Breast epithelium (tissue), 4 donors: ENCODE data around the gene ZCCHC12. TPM values are rescaled to one million over a fixed set of nuclear protein-coding genes. Genes with fewer than 3 reads are reported as not detected.
A peak's percentile ranks its signal among the peaks of the same experiment; 100 is the strongest.
"Not testable (repeated sequence)": the region's sequence is repeated elsewhere in the genome, so short reads cannot be mapped to it uniquely, and the experiment has no call there.

ENCODE experiments used
- DNase-seq, 2 donors: peaks; one replicate each; pipeline ENCODE4 v3.0.0-alpha.2; 2019; ENCODE audit warnings: low spot score in 2 of 2
- H3K27ac ChIP-seq, 2 donors: fragments of 200-600 bp; sonication (generic) in 1 of 2; one replicate each; pipeline ENCODE4 v1.5.1; 2016 to 2019; ENCODE audit warnings: mild to moderate bottlenecking in 1 of 2
- H3K27me3 ChIP-seq, 2 donors: fragments of 200-600 bp; sonication (generic) in 1 of 2; one replicate each; pipeline versions ENCODE4 v1.5.1 to v1.6.0; 2017 to 2019; ENCODE audit warnings: control low read depth in 1 of 2, mild to moderate bottlenecking in 1 of 2
- H3K36me3 ChIP-seq: fragments of 200-600 bp; one replicate; pipeline ENCODE4 v1.5.1; 2019
- H3K4me1 ChIP-seq, 2 donors: fragments of 200-600 bp; sonication (generic); one replicate each; pipeline ENCODE4 v1.5.1; 2016 to 2019; ENCODE audit warnings: control low read depth in 1 of 2
- H3K4me3 ChIP-seq, 3 donors: fragments of 200-600 bp; sonication (generic); 1 replicate in 2 of 3; 2 replicates in 1 of 3; pipeline ENCODE4 v1.5.1; 2016 to 2019; ENCODE audit warnings: mild to moderate bottlenecking in 3 of 3, moderate library complexity in 2 of 3
- H3K9me3 ChIP-seq, 2 donors: fragments of 200-600 bp; sonication (generic) in 1 of 2; one replicate each; pipeline ENCODE4 v1.5.1; 2016 to 2019; ENCODE audit warnings: control low read depth in 1 of 2
- CTCF ChIP-seq, 3 donors: fragments of 450-650 bp; IDR thresholded peaks; one replicate each; pipeline ENCODE4 v1.5.1; 2016 to 2017; ENCODE audit warnings: antibody characterized with exemption in 3 of 3, mild to moderate bottlenecking in 3 of 3, moderate library complexity in 3 of 3
- POLR2A ChIP-seq: fragments of 450-650 bp; IDR thresholded peaks from one replicate; pipeline ENCODE4 v1.6.1; 2016; ENCODE audit warnings: antibody characterized with exemption, mild to moderate bottlenecking, moderate library complexity
- POLR2AphosphoS5 ChIP-seq, 3 donors: sonication (generic); formaldehyde crosslinking; IDR thresholded peaks; one replicate each; pipeline ENCODE4 v1.6.1; 2017; ENCODE audit warnings: antibody characterized with exemption in 3 of 3
- intact Hi-C: fragments of 100-400 bp; cut with DNase I; formaldehyde crosslinking; loops from one replicate; pipeline ENCODE4 v1.15.1; 2023; ENCODE audit warnings: low total_unique reads
- total RNA-seq, 3 donors: library from RNA; depleted of rRNA; stranded (reverse); fragments of >200 nt; gene quantifications; one replicate each; pipeline ENCODE4 v1.1.0, GENCODE V29; 2016

ZCCHC12 gene
- total RNA-seq, 3 donors from 2014 or later = not detected

- Histone ChIP-seq H3K4me3 (no peak overlapping the region), H3K27me3 (no peaks in the 10 kb centered on the region), H3K4me1 (no peaks in the 10 kb centered on the region), H3K27ac (no peak overlapping the region), H3K36me3 (no peaks in the 10 kb centered on the region), H3K9me3 (no peaks in the 10 kb centered on the region)
- intact Hi-C loops = no loop called here
- DNase-seq = no peak
- TF ChIP-seq POLR2AphosphoS5 (IDR thresholded peaks at IDR 0.05) = no peak
- no peak for TF ChIP-seq CTCF (IDR thresholded peaks at IDR 0.05)
- no peak for TF ChIP-seq POLR2A
Measured at GRCh38 chrX:118802857-118803256, 20.8 kb upstream of the ZCCHC12 start.

- H3K27me3 ChIP-seq = peaks cover 0 to 12% of the 10 kb centered on the region in 2 donors
- H3K27ac ChIP-seq = no peak overlapping the region
- TF ChIP-seq POLR2AphosphoS5 (IDR thresholded peaks at IDR 0.05) = no peak
- TF ChIP-seq POLR2A = no peak
- peak in 2 of 3 donors; percentile 61 to 71 for TF ChIP-seq CTCF (IDR thresholded peaks at IDR 0.05)
- no peaks in the 10 kb centered on the region for H3K9me3 ChIP-seq
- no peak for DNase-seq
- H3K4me1 ChIP-seq = no peaks in the 10 kb centered on the region
- H3K4me3 ChIP-seq = no peak overlapping the region
- no peaks in the 10 kb centered on the region for H3K36me3 ChIP-seq
- intact Hi-C loops = no loop called here
Measured at GRCh38 chrX:118807151-118808017, 16.2 kb upstream of the ZCCHC12 start.

- intact Hi-C loops, H3K36me3 ChIP-seq, H3K27ac ChIP-seq, H3K4me3 ChIP-seq, H3K4me1 ChIP-seq, H3K9me3 ChIP-seq, DNase-seq: not testable (repeated sequence)
- H3K27me3 ChIP-seq = peaks cover 0 to 14% of the 10 kb centered on the region in 2 donors
Measured at GRCh38 chrX:118817257-118817656, 6.4 kb upstream of the ZCCHC12 start.

GRCh38 chrX:118824173-118824730 lies 628 bp downstream of the ZCCHC12 start:
- H3K27ac ChIP-seq = no peak overlapping the region
- H3K9me3 ChIP-seq = peaks cover 0 to 7% of the 10 kb centered on the region in 2 donors
- DNase-seq = no peak
- no peaks in the 10 kb centered on the region for H3K4me1 ChIP-seq
- intact Hi-C loops = no loop called here
- H3K4me3 ChIP-seq = peak overlapping the region; percentile 11 to 60 (median 37)
- TF ChIP-seq POLR2A (no peak), CTCF (IDR thresholded peaks at IDR 0.05) (no peak), POLR2AphosphoS5 (IDR thresholded peaks at IDR 0.05) (no peak)
- H3K27me3 ChIP-seq = peaks cover 0 to 69% of the 10 kb centered on the region in 2 donors
- no peaks in the 10 kb centered on the region for H3K36me3 ChIP-seq

- no peak overlapping the region for H3K4me3 ChIP-seq
Measured at GRCh38 chrX:118825227-118825626, 1.6 kb downstream of the ZCCHC12 start.

More at GRCh38 chrX:118825227-118825626, 1.6 kb downstream of the ZCCHC12 start:
- TF ChIP-seq CTCF (IDR thresholded peaks at IDR 0.05) = no peak
- TF ChIP-seq POLR2A = no peak
- no peak for TF ChIP-seq POLR2AphosphoS5 (IDR thresholded peaks at IDR 0.05)
- peaks cover 0 to 7% of the 10 kb centered on the region in 2 donors for H3K9me3 ChIP-seq
- DNase-seq = no peak
- no peaks in the 10 kb centered on the region for H3K4me1 ChIP-seq
- no peak overlapping the region for H3K27ac ChIP-seq
- H3K27me3 ChIP-seq = peaks cover 0 to 76% of the 10 kb centered on the region in 2 donors
- no peaks in the 10 kb centered on the region for H3K36me3 ChIP-seq
- intact Hi-C loops = no loop called here
